ENCODE results near the gene SLF1. TPM values are rescaled to one million over a fixed set of nuclear protein-coding genes. Genes with fewer than 3 reads are reported as not detected.

SLF1 gene
- total RNA-seq, 2 donors from 2014 or later = 2.3 to 11.2 TPM

- DNase-seq (no peak), ATAC-seq (no peak)
- no peaks in the 10 kb centered on the region for H3K4me1 ChIP-seq
- intact Hi-C loops (cut with DNase I) = no loop called here
- no peak for TF ChIP-seq POLR2A (IDR thresholded peaks at IDR 0.05)
- no peak for TF ChIP-seq CTCF (IDR thresholded peaks at IDR 0.05)
- no peak overlapping the region for H3K4me3 ChIP-seq
- H3K27ac ChIP-seq = no peak overlapping the region
- H3K27me3 ChIP-seq = no peaks in the 10 kb centered on the region
- WGBS, 2 donors = 77 to 94% methylated on average over 7 of the region's 7 CpGs
- no peaks in the 10 kb centered on the region for H3K9me3 ChIP-seq
- H3K36me3 ChIP-seq (replicated peaks in 1 of 2; ENCODE audit: insufficient read depth in 1 of 2, low read depth in 2 of 2) = no peaks in the 10 kb centered on the region
Measured at GRCh38 chr5:94595281-94595840, 23.1 kb upstream of the SLF1 start.

GRCh38 chr5:94613583-94613982 lies 4.9 kb upstream of the SLF1 start:
- WGBS, 2 donors = 39 to 40% methylated on average over 2 of the region's 2 CpGs
- intact Hi-C loops (cut with DNase I) = no loop called here
- Histone ChIP-seq H3K27me3 (no peaks in the 10 kb centered on the region), H3K4me1 (peaks cover 11% of the 10 kb centered on the region), H3K36me3 (replicated peaks in 1 of 2; ENCODE audit: insufficient read depth in 1 of 2, low read depth in 2 of 2) (no peaks in the 10 kb centered on the region), H3K9me3 (no peaks in the 10 kb centered on the region), H3K4me3 (no peak overlapping the region), H3K27ac (no peak overlapping the region)
- TF ChIP-seq POLR2A (IDR thresholded peaks at IDR 0.05) (no peak), CTCF (IDR thresholded peaks at IDR 0.05) (peak in 2 of 7 experiments; percentile 13 to 34)
- ATAC-seq (no peak), DNase-seq (peak in 1 of 4 donors; percentile 3)

GRCh38 chr5:94614156-94614805 lies 4.2 kb upstream of the SLF1 start:
- Histone ChIP-seq H3K4me1 (peaks cover 13% of the 10 kb centered on the region), H3K27ac (no peak overlapping the region), H3K9me3 (no peaks in the 10 kb centered on the region), H3K27me3 (no peaks in the 10 kb centered on the region), H3K4me3 (no peak overlapping the region), H3K36me3 (replicated peaks in 1 of 2; ENCODE audit: insufficient read depth in 1 of 2, low read depth in 2 of 2) (no peaks in the 10 kb centered on the region)
- intact Hi-C loops (cut with DNase I) = no loop called here
- DNase-seq = no peak
- no peak for ATAC-seq
- TF ChIP-seq CTCF (IDR thresholded peaks at IDR 0.05) (no peak), POLR2A (IDR thresholded peaks at IDR 0.05) (no peak)
- 60 to 73% methylated on average over 2 of the region's 2 CpGs for WGBS, 2 donors

- no peaks in the 10 kb centered on the region for H3K27me3 ChIP-seq
- no peaks in the 10 kb centered on the region for H3K9me3 ChIP-seq
- intact Hi-C loops (cut with DNase I) = no loop called here
- no peak overlapping the region for H3K27ac ChIP-seq
- H3K4me1 ChIP-seq = peaks cover 22% of the 10 kb centered on the region
- ATAC-seq = no peak
- WGBS, 2 donors = 89 to 91% methylated on average over 3 of the region's 3 CpGs
- no peak overlapping the region for H3K4me3 ChIP-seq
- TF ChIP-seq CTCF (IDR thresholded peaks at IDR 0.05) = no peak
- no peak for TF ChIP-seq POLR2A (IDR thresholded peaks at IDR 0.05)
- no peaks in the 10 kb centered on the region for H3K36me3 ChIP-seq (replicated peaks in 1 of 2; ENCODE audit: insufficient read depth in 1 of 2, low read depth in 2 of 2)
- DNase-seq = no peak
Measured at GRCh38 chr5:94615862-94616261, 2.6 kb upstream of the SLF1 start.

GRCh38 chr5:94618029-94618492 lies 408 bp upstream of the SLF1 start:
- Histone ChIP-seq H3K4me3 (peak overlapping the region; percentile 50 to 98), H3K27ac (peak overlapping the region; percentile 73 to 91 (median 82)), H3K36me3 (replicated peaks in 1 of 2; ENCODE audit: insufficient read depth in 1 of 2, low read depth in 2 of 2) (no peaks in the 10 kb centered on the region), H3K4me1 (peaks cover 22% of the 10 kb centered on the region), H3K9me3 (no peaks in the 10 kb centered on the region), H3K27me3 (no peaks in the 10 kb centered on the region)
- intact Hi-C loops (cut with DNase I) = no loop called here
- ATAC-seq = peak; percentile 84
- TF ChIP-seq POLR2A (IDR thresholded peaks at IDR 0.05) = no peak
- peak in 1 of 7 experiments; percentile 14 for TF ChIP-seq CTCF (IDR thresholded peaks at IDR 0.05)
- 0% methylated on average over 2 to 23 of the region's 23 CpGs for WGBS, 2 donors
- peak; percentile 75 to 84 (median 80) for DNase-seq

Data from body of pancreas (tissue), 4 donors.